GM12801 (cell line): ENCODE measurements around the gene PDE6H.

Source experiments
- CTCF ChIP-seq: IDR thresholded peaks from one replicate; pipeline ENCODE4 v1.5.1; 2011; ENCODE audit warnings: control low read depth; ENCODE audit not compliant: insufficient read length; ENCODE audit errors: extremely low read depth

PDE6H gene

GRCh38 chr12:14995583-14996425 is 23.0 kb downstream of the PDE6H start:
- TF ChIP-seq CTCF, result no peak

- TF ChIP-seq CTCF, result no peak
Observed at GRCh38 chr12:14997998-14998397, 25.2 kb downstream of the PDE6H start.

GRCh38 chr12:14999021-14999694 is 26.3 kb downstream of the PDE6H start:
- TF ChIP-seq CTCF, result no peak

- no peak for TF ChIP-seq CTCF
Observed at GRCh38 chr12:14999695-15000365, 27.0 kb downstream of the PDE6H start.

- no peak for TF ChIP-seq CTCF
Observed at GRCh38 chr12:15000575-15000974, 27.7 kb downstream of the PDE6H start.

- TF ChIP-seq CTCF, result no peak
Observed at GRCh38 chr12:15001733-15002382, 29.0 kb downstream of the PDE6H start.

- TF ChIP-seq CTCF, result no peak
Observed at GRCh38 chr12:15004421-15004820, 31.6 kb downstream of the PDE6H start.
